Prostate gland (tissue), 2 donors: ENCODE measurements around the gene NME3. TPM values are rescaled to one million over a fixed set of nuclear protein-coding genes. Genes with fewer than 3 reads are reported as not detected.

Experiments used
- DNase-seq: peaks from one replicate; pipeline ENCODE4 v3.0.0-alpha.2; 2019; ENCODE audit warnings: low spot score
- H3K27ac ChIP-seq, 2 donors: fragments of 200-600 bp; sonication (generic); 2 replicates each; pipeline ENCODE4 v1.5.1; 2017 to 2019
- H3K27me3 ChIP-seq: fragments of 200-600 bp; sonication (generic); replicated peaks from 2 replicates; pipeline ENCODE4 v1.5.1; 2019; ENCODE audit not compliant: insufficient read depth
- H3K36me3 ChIP-seq, 2 donors: fragments of 200-600 bp; sonication (generic); 1 replicate in 1 of 2; 2 replicates in 1 of 2; pipeline versions ENCODE4 v1.5.1 to v1.8.1; 2017 to 2019
- H3K4me1 ChIP-seq: fragments of 200-600 bp; sonication (generic); replicated peaks from 2 replicates; pipeline ENCODE4 v1.5.1; 2019
- H3K4me3 ChIP-seq, 2 donors: fragments of 200-600 bp; sonication (generic); 2 replicates each; pipeline ENCODE4 v1.5.1; 2017 to 2019
- H3K9me3 ChIP-seq: fragments of 200-600 bp; sonication (generic); 2 replicates; pipeline ENCODE4 v1.5.1; 2017
- CTCF ChIP-seq, 4 experiments: fragments of 200-600 bp in 2 of 4; fragments of 450-650 bp in 2 of 4; sonication (generic) in 2 of 4; IDR thresholded peaks; 1 replicate in 3 of 4; 2 replicates in 1 of 4; pipeline ENCODE4 v1.5.1; 2016 to 2019; ENCODE audit warnings: antibody characterized with exemption in 4 of 4, mild to moderate bottlenecking in 2 of 4, moderate library complexity in 2 of 4
- POLR2A ChIP-seq: fragments of 450-650 bp; IDR thresholded peaks from one replicate; pipeline ENCODE4 v1.6.1; 2016; ENCODE audit warnings: antibody characterized with exemption, mild to moderate bottlenecking
- POLR2AphosphoS5 ChIP-seq: sonication (generic); formaldehyde crosslinking; IDR thresholded peaks from one replicate; pipeline ENCODE4 v1.6.1; 2017; ENCODE audit warnings: antibody characterized with exemption
- WGBS: methylation state at CpG from one replicate; pipeline ENCODE4 v1.1.5; 2018; 5-methylcytosine and 5-hydroxymethylcytosine counted together
- intact Hi-C: fragments of 100-400 bp; cut with DNase I; formaldehyde crosslinking; loops from one replicate; pipeline ENCODE4 v1.14.2; 2022
- total RNA-seq, 2 donors: library from RNA; depleted of rRNA; stranded (reverse); fragments of >200 nt; gene quantifications; one replicate each; pipeline ENCODE4 v1.1.0, GENCODE V29; 2016

The NME3 gene
- total RNA-seq, 2 donors from 2014 or later, result 135 to 252 TPM

GRCh38 chr16:1816396-1817275 is 45.3 kb upstream of the NME3 start:
- intact Hi-C loops, result no loop called here
- DNase-seq, result no peak
- no peak overlapping the region for H3K27ac ChIP-seq
- no peaks in the 10 kb centered on the region for H3K4me1 ChIP-seq
- 95% methylated on average over 40 of the region's 40 CpGs for WGBS
- H3K4me3 ChIP-seq, result no peak overlapping the region
- no peak for TF ChIP-seq POLR2A
- no peaks in the 10 kb centered on the region for H3K27me3 ChIP-seq
- no peaks in the 10 kb centered on the region for H3K9me3 ChIP-seq
- H3K36me3 ChIP-seq, result peaks cover 3 to 15% of the 10 kb centered on the region in 2 donors

GRCh38 chr16:1815461-1815860 is 44.1 kb upstream of the NME3 start:
- Histone ChIP-seq H3K27me3 (no peaks in the 10 kb centered on the region), H3K4me1 (no peaks in the 10 kb centered on the region), H3K36me3 (peaks cover 3 to 11% of the 10 kb centered on the region in 2 donors), H3K9me3 (no peaks in the 10 kb centered on the region), H3K4me3 (no peak overlapping the region), H3K27ac (no peak overlapping the region)
- intact Hi-C loops, result no loop called here
- WGBS, result 86% methylated on average over 11 of the region's 11 CpGs
- no peak for TF ChIP-seq POLR2A
- TF ChIP-seq CTCF (IDR thresholded peaks at IDR 0.05), result no peak
- no peak for TF ChIP-seq POLR2AphosphoS5
- DNase-seq, result no peak

- Histone ChIP-seq H3K4me3 (no peak overlapping the region), H3K9me3 (no peaks in the 10 kb centered on the region), H3K4me1 (no peaks in the 10 kb centered on the region), H3K36me3 (peaks cover 0 to 11% of the 10 kb centered on the region in 2 donors), H3K27me3 (no peaks in the 10 kb centered on the region), H3K27ac (no peak overlapping the region)
- TF ChIP-seq POLR2A (no peak), POLR2AphosphoS5 (peak; percentile 80), CTCF (IDR thresholded peaks at IDR 0.05) (peak in 3 of 4 experiments; percentile 61 to 84 (median 84))
- intact Hi-C loops, result no loop called here
- 8% methylated on average over 16 of the region's 17 CpGs for WGBS
- DNase-seq, result peak; percentile 84
These were observed 41.4 kb upstream of the NME3 start for GRCh38 chr16:1812732-1813163.

- no peak for DNase-seq
- intact Hi-C loops, result no loop called here
- H3K27me3 ChIP-seq, result no peaks in the 10 kb centered on the region
- H3K4me1 ChIP-seq, result no peaks in the 10 kb centered on the region
- H3K36me3 ChIP-seq, result no peaks in the 10 kb centered on the region
- no peak overlapping the region for H3K4me3 ChIP-seq
- TF ChIP-seq POLR2AphosphoS5, result no peak
- no peak for TF ChIP-seq CTCF (IDR thresholded peaks at IDR 0.05)
- no peak for TF ChIP-seq POLR2A
- 90% methylated on average over 16 of the region's 16 CpGs for WGBS
- no peaks in the 10 kb centered on the region for H3K9me3 ChIP-seq
- no peak overlapping the region for H3K27ac ChIP-seq
These were observed 39.2 kb upstream of the NME3 start for GRCh38 chr16:1810536-1810935.

- 98% methylated on average over 16 of the region's 16 CpGs for WGBS
- intact Hi-C loops, result no loop called here
- TF ChIP-seq CTCF (IDR thresholded peaks at IDR 0.05) (no peak), POLR2A (no peak)
- Histone ChIP-seq H3K36me3 (no peaks in the 10 kb centered on the region), H3K9me3 (no peaks in the 10 kb centered on the region), H3K27ac (no peak overlapping the region), H3K4me1 (no peaks in the 10 kb centered on the region), H3K4me3 (no peak overlapping the region), H3K27me3 (no peaks in the 10 kb centered on the region)
- no peak for DNase-seq
These were observed 38.8 kb upstream of the NME3 start for GRCh38 chr16:1810106-1810505.
